BLaER1 treated with 17β-estradiol and CSF1 and Interleukin-3, amounts not matched to agents 10 nM and 100 nM (cell line): ENCODE measurements around the gene CHCHD1.

ENCODE experiments used
- H3K27ac ChIP-seq, 11 experiments: shearing (Covaris generic); formaldehyde crosslinking; 2 replicates each; pipeline ENCODE4 v1.8.1; 2022
- H3K27me3 ChIP-seq, 11 experiments: shearing (Covaris generic); formaldehyde crosslinking; 2 replicates each; pipeline ENCODE4 v1.8.1; 2022
- H3K36me3 ChIP-seq, 11 experiments: shearing (Covaris generic); formaldehyde crosslinking; 2 replicates each; pipeline ENCODE4 v1.8.1; 2022
- H3K4me1 ChIP-seq, 10 experiments: shearing (Covaris generic); formaldehyde crosslinking; 2 replicates each; pipeline ENCODE4 v1.8.1; 2022
- H3K4me2 ChIP-seq, 11 experiments: shearing (Covaris generic); formaldehyde crosslinking; 2 replicates each; pipeline ENCODE4 v1.8.1; 2022
- H3K4me3 ChIP-seq, 10 experiments: shearing (Covaris generic); formaldehyde crosslinking; 2 replicates each; pipeline ENCODE4 v1.8.1; 2022
- H3K9ac ChIP-seq, 11 experiments: shearing (Covaris generic); formaldehyde crosslinking; 2 replicates each; pipeline ENCODE4 v1.8.1; 2022
- H3K9me3 ChIP-seq, 11 experiments: shearing (Covaris generic); formaldehyde crosslinking; replicated peaks in 1 of 11; 2 replicates each; pipeline ENCODE4 v1.8.1; 2022
- H4K20me1 ChIP-seq, 11 experiments: shearing (Covaris generic); formaldehyde crosslinking; 2 replicates each; pipeline ENCODE4 v1.8.1; 2022
- Cebpa-rat ChIP-seq, 11 experiments: shearing (Covaris generic); IDR thresholded peaks; 2 replicates each; pipeline ENCODE4 v1.8.1; 2022

Gene CHCHD1

GRCh38 chr10:73816917-73817729 is 35.3 kb downstream of the CHCHD1 start:
- H4K20me1 ChIP-seq = peaks cover 0 to 5% (median 0%) of the 10 kb centered on the region in 11 experiments; a peak in 1 of 22 replicates
- H3K9me3 ChIP-seq = no peaks in the 10 kb centered on the region
- H3K4me2 ChIP-seq = peak overlapping the region in 3 of 11 experiments; percentile 17 to 40 (median 31); a peak in 4 of 22 replicates
- peaks cover 16 to 64% (median 47%) of the 10 kb centered on the region in 11 experiments; a peak in 19 of 22 replicates for H3K36me3 ChIP-seq
- peak overlapping the region in 3 of 11 experiments; percentile 24 to 35 (median 28); a peak in 5 of 22 replicates for H3K27ac ChIP-seq
- peaks cover 0 to 54% (median 11%) of the 10 kb centered on the region in 10 experiments; a peak in 13 of 20 replicates for H3K4me1 ChIP-seq
- H3K9ac ChIP-seq = peak overlapping the region in 5 of 11 experiments; percentile 1 to 33 (median 15); a peak in 4 of 22 replicates
- TF ChIP-seq Cebpa-rat (IDR thresholded peaks at IDR 0.05) = no peak
- no peak overlapping the region for H3K4me3 ChIP-seq
- no peaks in the 10 kb centered on the region for H3K27me3 ChIP-seq

GRCh38 chr10:73817826-73818225 is 36.0 kb downstream of the CHCHD1 start:
- Histone ChIP-seq H3K27ac (no peak overlapping the region), H3K9me3 (no peaks in the 10 kb centered on the region), H4K20me1 (peaks cover 0 to 5% (median 0%) of the 10 kb centered on the region in 11 experiments; a peak in 1 of 22 replicates), H3K36me3 (peaks cover 16 to 65% (median 47%) of the 10 kb centered on the region in 11 experiments; a peak in 19 of 22 replicates), H3K4me1 (peaks cover 0 to 46% (median 4%) of the 10 kb centered on the region in 10 experiments; a peak in 9 of 20 replicates), H3K27me3 (no peaks in the 10 kb centered on the region), H3K4me3 (no peak overlapping the region), H3K4me2 (peak overlapping the region in 1 of 11 experiments; percentile 17; a peak in 2 of 22 replicates), H3K9ac (peak overlapping the region in 1 of 11 experiments; percentile 10; a peak in 1 of 22 replicates)
- no peak for TF ChIP-seq Cebpa-rat (IDR thresholded peaks at IDR 0.05)

- peaks cover 19 to 63% (median 45%) of the 10 kb centered on the region in 11 experiments; a peak in 20 of 22 replicates for H3K36me3 ChIP-seq
- no peak overlapping the region; a peak in 1 of 22 replicates for H3K9ac ChIP-seq
- TF ChIP-seq Cebpa-rat (IDR thresholded peaks at IDR 0.05) = no peak
- no peak overlapping the region for H3K4me3 ChIP-seq
- no peak overlapping the region for H3K27ac ChIP-seq
- no peaks in the 10 kb centered on the region for H3K9me3 ChIP-seq
- H3K4me2 ChIP-seq = peak overlapping the region in 2 of 11 experiments; percentile 9 to 17; a peak in 2 of 22 replicates
- no peaks in the 10 kb centered on the region for H3K27me3 ChIP-seq
- H3K4me1 ChIP-seq = peaks cover 0 to 45% (median 4%) of the 10 kb centered on the region in 10 experiments; a peak in 8 of 20 replicates
- peaks cover 0 to 6% (median 0%) of the 10 kb centered on the region in 11 experiments; a peak in 1 of 22 replicates for H4K20me1 ChIP-seq
These were observed 36.6 kb downstream of the CHCHD1 start for GRCh38 chr10:73818402-73818801.

GRCh38 chr10:73819081-73819480 is 37.2 kb downstream of the CHCHD1 start:
- peaks cover 0 to 13% (median 0%) of the 10 kb centered on the region in 11 experiments; a peak in 1 of 22 replicates for H4K20me1 ChIP-seq
- TF ChIP-seq Cebpa-rat (IDR thresholded peaks at IDR 0.05) = no peak
- H3K36me3 ChIP-seq = peaks cover 26 to 70% (median 48%) of the 10 kb centered on the region in 11 experiments
- no peak overlapping the region for H3K4me3 ChIP-seq
- peaks cover 0 to 45% (median 4%) of the 10 kb centered on the region in 10 experiments; a peak in 8 of 20 replicates for H3K4me1 ChIP-seq
- H3K4me2 ChIP-seq = peak overlapping the region in 3 of 11 experiments; percentile 0 to 23 (median 9); a peak in 2 of 22 replicates
- H3K27me3 ChIP-seq = no peaks in the 10 kb centered on the region
- peak overlapping the region in 3 of 11 experiments; percentile 9 to 38 (median 34); a peak in 2 of 22 replicates for H3K9ac ChIP-seq
- no peaks in the 10 kb centered on the region for H3K9me3 ChIP-seq
- no peak overlapping the region for H3K27ac ChIP-seq

- Histone ChIP-seq H3K27ac (no peak overlapping the region; a peak in 1 of 22 replicates), H3K9ac (peak overlapping the region in 3 of 11 experiments; percentile 9 to 38 (median 34); a peak in 2 of 22 replicates), H3K9me3 (no peaks in the 10 kb centered on the region), H3K4me3 (no peak overlapping the region), H3K4me2 (peak overlapping the region in 3 of 11 experiments; percentile 0 to 23 (median 9); a peak in 2 of 22 replicates), H3K36me3 (peaks cover 30 to 73% (median 51%) of the 10 kb centered on the region in 11 experiments), H3K27me3 (no peaks in the 10 kb centered on the region), H3K4me1 (peaks cover 0 to 45% (median 4%) of the 10 kb centered on the region in 10 experiments; a peak in 8 of 20 replicates), H4K20me1 (peaks cover 0 to 17% (median 0%) of the 10 kb centered on the region in 11 experiments; a peak in 1 of 22 replicates)
- TF ChIP-seq Cebpa-rat (IDR thresholded peaks at IDR 0.05) = no peak
These were observed 37.8 kb downstream of the CHCHD1 start for GRCh38 chr10:73819513-73820093.

GRCh38 chr10:73823391-73823790 is 41.5 kb downstream of the CHCHD1 start:
- Histone ChIP-seq H3K36me3 (peaks cover 21 to 61% (median 48%) of the 10 kb centered on the region in 11 experiments), H3K9me3 (no peaks in the 10 kb centered on the region), H3K4me2 (no peak overlapping the region), H3K27me3 (no peaks in the 10 kb centered on the region), H3K4me3 (no peak overlapping the region), H3K4me1 (peaks cover 6 to 25% (median 11%) of the 10 kb centered on the region in 10 experiments; a peak in 16 of 20 replicates), H4K20me1 (0 out of 22 replicates have a peak, but pooled peaks cover 0 to 13% (median 0%) of the 10 kb centered on the region in 11 experiments), H3K27ac (no peak overlapping the region), H3K9ac (no peak overlapping the region)
- no peak for TF ChIP-seq Cebpa-rat (IDR thresholded peaks at IDR 0.05)

- no peak for TF ChIP-seq Cebpa-rat (IDR thresholded peaks at IDR 0.05)
- H3K27ac ChIP-seq = no peak overlapping the region
- peaks cover 6 to 17% (median 8%) of the 10 kb centered on the region in 10 experiments; a peak in 16 of 20 replicates for H3K4me1 ChIP-seq
- no peaks in the 10 kb centered on the region for H3K27me3 ChIP-seq
- no peak overlapping the region for H3K4me3 ChIP-seq
- H3K9ac ChIP-seq = no peak overlapping the region
- H3K4me2 ChIP-seq = no peak overlapping the region
- H3K9me3 ChIP-seq = no peaks in the 10 kb centered on the region
- peaks cover 21 to 60% (median 50%) of the 10 kb centered on the region in 11 experiments for H3K36me3 ChIP-seq
- H4K20me1 ChIP-seq = 0 out of 22 replicates have a peak, but pooled peaks cover 0 to 13% (median 0%) of the 10 kb centered on the region in 11 experiments
These were observed 42.4 kb downstream of the CHCHD1 start for GRCh38 chr10:73824146-73824725.
